Heart right ventricle (tissue), 16 donors: ENCODE results near the gene LRP5. TPM values are rescaled to one million over a fixed set of nuclear protein-coding genes. Genes with fewer than 3 reads are reported as not detected.
"Not testable (repeated sequence)": the region's sequence is repeated elsewhere in the genome, so short reads cannot be mapped to it uniquely, and the experiment has no call there.

Experiments
- ATAC-seq, 8 donors: fragments of 200-7000 bp; cut with Tn5 transposase; one replicate each; pipeline ENCODE4 v1.9.1; 2020; ENCODE audit warnings: mild to moderate bottlenecking in 8 of 8, moderate library complexity in 8 of 8, moderate number of reproducible peaks in 1 of 8
- DNase-seq, 2 donors: peaks; one replicate each; pipeline ENCODE4 v3.0.0-alpha.2; 2020
- H3K27ac ChIP-seq, 10 donors: fragments of 200-600 bp; sonication (generic) in 2 of 10; one replicate each; pipeline versions ENCODE4 v1.5.0 to v1.8.0; 2020 to 2022; ENCODE audit warnings: mild to moderate bottlenecking in 3 of 10
- H3K27me3 ChIP-seq, 7 donors: fragments of 200-600 bp; one replicate each; pipeline ENCODE4 v1.8.0; 2021 to 2022; ENCODE audit warnings: mild to moderate bottlenecking in 2 of 7
- H3K36me3 ChIP-seq, 9 donors: fragments of 200-600 bp; sonication (generic) in 1 of 9; one replicate each; pipeline versions ENCODE4 v1.5.0 to v1.8.0; 2020 to 2022; ENCODE audit warnings: mild to moderate bottlenecking in 2 of 9
- H3K4me1 ChIP-seq, 9 donors: fragments of 200-600 bp; sonication (generic) in 1 of 9; one replicate each; pipeline versions ENCODE4 v1.5.0 to v1.8.0; 2020 to 2022; ENCODE audit warnings: mild to moderate bottlenecking in 4 of 9
- H3K4me3 ChIP-seq, 10 donors: fragments of 200-600 bp; sonication (generic) in 2 of 10; one replicate each; pipeline versions ENCODE4 v1.5.0 to v1.8.0; 2020 to 2022; ENCODE audit warnings: mild to moderate bottlenecking in 7 of 10, moderate library complexity in 2 of 10
- H3K9me3 ChIP-seq, 11 donors: fragments of 200-600 bp in 10 of 11; sonication (generic) in 2 of 11; one replicate each; pipeline versions ENCODE4 v1.5.0 to v1.8.0; 2013 to 2022; ENCODE audit warnings: mild to moderate bottlenecking in 2 of 11, control low read depth in 1 of 11, moderate library complexity in 1 of 11
- WGBS, 2 donors: extraction: QIAGEN DNeasy Blood & Tissue Kit; methylation state at CpG; one replicate each; pipeline ENCODE4 v1.1.7; 2013; ENCODE audit warnings: inconsistent platforms in 1 of 2; 5-methylcytosine and 5-hydroxymethylcytosine counted together
- intact Hi-C, 10 donors: fragments of 100-400 bp; cut with DNase I; formaldehyde crosslinking; loops; one replicate each; pipeline versions ENCODE4 v1.11.1 to v1.14.2; 2022
- polyA plus RNA-seq, 2 donors: library from polyadenylated mRNA; stranded (reverse); fragments of 200-250 nt; gene quantifications; one replicate each; pipeline ENCODE4 v1.2.3, GENCODE V29; 2013
- total RNA-seq, 10 donors: library from RNA; stranded (reverse); fragmentation: NEBNext Ultra II Directional in 3 of 10; extraction: Animal tissue kit (Norgen Biotek cat#: 25700) in 3 of 10; gene quantifications; one replicate each; pipeline versions ENCODE4 v1.2.1 to v1.2.4, GENCODE V29; 2021 to 2023
- TF ChIP-seq, protein P1 (sequence below), 9 donors: fragments of 200-600 bp; sonication (generic) in 2 of 9; IDR thresholded peaks; one replicate each; pipeline versions ENCODE4 v1.5.0 to v1.8.0; 2021 to 2022; ENCODE audit warnings: antibody characterized with exemption in 9 of 9, mild to moderate bottlenecking in 5 of 9, moderate library complexity in 1 of 9
- donor health status: Arrhythmogenic right ventricular cardiomyopathy.
- donor health status: ischemic (EF 13 %, LVEDD 7.1; RV severe dilation, severe dysfunction).
- donor health status: healthy with polysubstance abuse.
- donor health status: DM: no; HTN: yes; CAD: no.
- donor health status: DM: no; HTN: no; CAD: no.
- donor health status: ischemic (EF 25% LVEDD 6.9; RV normal size, moderate dysfunction).
- donor health status: ischemic (EF 25% LVEDD 5.7; RV mildly dilated, moderate dysfunction).
- donor health status: healthy.
- donor health status: DM: yes; HTN: yes; CAD: no.
- donor health status: Ischemic cardiomyopathy.
- donor health status: ischemic (EF 35%, LVEDD 5.7; RV mildly dilated, moderate dysfunction).
- donor health status: nonischemic (EF 11% LVEDD 7.7; RV severe dilation, severe dysfunction).
- donor health status: DM: yes; HTN: yes; CAD: no.
- donor health status: PGD.
- donor health status: ischemic (EF 29% LVEDD 5.4; RV normal size, mild dysfunction).
- donor health status: nonischemic (EF 23%, LVEDD 6.1; RV moderate dilation, normal function).

LRP5 gene
- total and polyA plus RNA-seq, 12 donors: 23.2 to 73.3 (median 46.3) TPM

DNA sequence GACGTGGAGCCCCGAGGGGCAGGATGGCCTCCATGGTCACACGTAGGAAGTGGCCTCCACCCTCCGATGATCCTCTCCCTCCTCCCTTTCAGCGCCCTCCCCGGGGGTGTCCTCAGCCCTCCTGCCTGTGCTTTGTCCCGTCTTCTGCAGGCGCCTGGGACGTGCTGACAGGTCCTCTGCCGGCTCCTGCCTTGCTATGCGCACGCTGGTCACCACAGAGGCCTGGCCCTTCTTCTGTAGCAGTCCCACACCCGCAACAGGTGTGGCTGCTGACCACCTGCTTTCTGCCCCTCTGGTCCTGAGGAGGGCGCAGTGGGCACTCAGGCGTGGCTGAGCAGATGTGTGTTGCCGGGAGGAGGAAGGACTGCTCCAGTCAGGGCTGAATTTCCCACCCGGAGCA lies 120.5 kb downstream of the LRP5 start:
- peaks cover 0 to 17% (median 10%) of the 10 kb centered on the region in 11 donors for H3K9me3 ChIP-seq
- ATAC-seq (peak in 7 of 8 donors; percentile 4 to 81 (median 57)), DNase-seq (peak in 1 of 2 donors; percentile 62)
- intact Hi-C loops: no loop called here
- 34 to 46% methylated on average over 17 of the region's 17 CpGs for WGBS, 2 donors
- peaks cover 0 to 98% (median 26%) of the 10 kb centered on the region in 9 donors for H3K36me3 ChIP-seq
- peaks cover 7 to 35% (median 26%) of the 10 kb centered on the region in 9 donors for H3K4me1 ChIP-seq
- peak overlapping the region in 4 of 10 donors; percentile 22 to 60 (median 34) for H3K27ac ChIP-seq
- TF ChIP-seq, protein P1, sequence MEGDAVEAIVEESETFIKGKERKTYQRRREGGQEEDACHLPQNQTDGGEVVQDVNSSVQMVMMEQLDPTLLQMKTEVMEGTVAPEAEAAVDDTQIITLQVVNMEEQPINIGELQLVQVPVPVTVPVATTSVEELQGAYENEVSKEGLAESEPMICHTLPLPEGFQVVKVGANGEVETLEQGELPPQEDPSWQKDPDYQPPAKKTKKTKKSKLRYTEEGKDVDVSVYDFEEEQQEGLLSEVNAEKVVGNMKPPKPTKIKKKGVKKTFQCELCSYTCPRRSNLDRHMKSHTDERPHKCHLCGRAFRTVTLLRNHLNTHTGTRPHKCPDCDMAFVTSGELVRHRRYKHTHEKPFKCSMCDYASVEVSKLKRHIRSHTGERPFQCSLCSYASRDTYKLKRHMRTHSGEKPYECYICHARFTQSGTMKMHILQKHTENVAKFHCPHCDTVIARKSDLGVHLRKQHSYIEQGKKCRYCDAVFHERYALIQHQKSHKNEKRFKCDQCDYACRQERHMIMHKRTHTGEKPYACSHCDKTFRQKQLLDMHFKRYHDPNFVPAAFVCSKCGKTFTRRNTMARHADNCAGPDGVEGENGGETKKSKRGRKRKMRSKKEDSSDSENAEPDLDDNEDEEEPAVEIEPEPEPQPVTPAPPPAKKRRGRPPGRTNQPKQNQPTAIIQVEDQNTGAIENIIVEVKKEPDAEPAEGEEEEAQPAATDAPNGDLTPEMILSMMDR (IDR thresholded peaks at IDR 0.05): no peak
- no peaks in the 10 kb centered on the region for H3K27me3 ChIP-seq
- H3K4me3 ChIP-seq: no peak overlapping the region

DNA sequence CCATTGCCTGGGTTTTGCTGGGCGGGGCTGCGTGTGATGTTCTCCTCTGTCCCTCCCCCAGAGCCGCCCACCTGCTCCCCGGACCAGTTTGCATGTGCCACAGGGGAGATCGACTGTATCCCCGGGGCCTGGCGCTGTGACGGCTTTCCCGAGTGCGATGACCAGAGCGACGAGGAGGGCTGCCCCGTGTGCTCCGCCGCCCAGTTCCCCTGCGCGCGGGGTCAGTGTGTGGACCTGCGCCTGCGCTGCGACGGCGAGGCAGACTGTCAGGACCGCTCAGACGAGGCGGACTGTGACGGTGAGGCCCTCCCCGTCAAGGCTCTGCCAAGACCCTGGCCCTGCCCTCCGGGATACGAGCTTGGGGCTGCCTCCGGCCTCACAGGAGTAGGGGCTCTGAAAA lies 121.2 kb downstream of the LRP5 start:
- Histone ChIP-seq H3K4me1 (peaks cover 7 to 41% (median 27%) of the 10 kb centered on the region in 9 donors), H3K27me3 (no peaks in the 10 kb centered on the region), H3K9me3 (peaks cover 0 to 17% (median 10%) of the 10 kb centered on the region in 11 donors), H3K4me3 (no peak overlapping the region), H3K27ac (no peak overlapping the region), H3K36me3 (peaks cover 0 to 98% (median 28%) of the 10 kb centered on the region in 9 donors)
- intact Hi-C loops: no loop called here
- no peak for DNase-seq
- 93% methylated on average over 31 of the region's 31 CpGs for WGBS, 2 donors
- TF ChIP-seq, protein P1 (IDR thresholded peaks at IDR 0.05): no peak
- ATAC-seq: no peak

DNA sequence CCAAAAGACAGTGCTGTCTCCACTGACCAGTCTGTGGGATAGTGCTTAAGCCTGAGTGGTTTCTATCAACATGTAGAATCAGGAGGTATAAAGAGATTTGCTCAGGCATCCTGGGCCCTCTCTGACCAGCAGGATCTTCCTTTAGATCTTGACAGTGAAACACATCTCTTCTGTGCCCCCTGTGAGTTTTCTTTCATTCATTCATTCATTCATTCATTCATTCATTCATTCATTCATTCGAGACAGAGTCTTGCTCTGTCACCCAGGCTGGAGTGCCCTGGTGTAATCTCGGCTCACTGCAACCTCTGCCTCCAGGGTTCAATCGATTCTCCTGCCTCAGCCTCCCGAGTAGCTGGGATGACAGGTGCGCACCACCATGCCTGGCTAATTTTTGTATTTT lies 121.8 kb downstream of the LRP5 start:
- peaks cover 0 to 98% (median 27%) of the 10 kb centered on the region in 9 donors for H3K36me3 ChIP-seq
- DNase-seq, ATAC-seq, intact Hi-C loops, H3K27ac ChIP-seq, H3K27me3 ChIP-seq, H3K4me3 ChIP-seq: not testable (repeated sequence)
- peaks cover 7 to 41% (median 27%) of the 10 kb centered on the region in 9 donors for H3K4me1 ChIP-seq
- H3K9me3 ChIP-seq: peaks cover 0 to 12% (median 9%) of the 10 kb centered on the region in 11 donors
- 90 to 93% methylated on average over 5 of the region's 5 CpGs for WGBS, 2 donors

DNA sequence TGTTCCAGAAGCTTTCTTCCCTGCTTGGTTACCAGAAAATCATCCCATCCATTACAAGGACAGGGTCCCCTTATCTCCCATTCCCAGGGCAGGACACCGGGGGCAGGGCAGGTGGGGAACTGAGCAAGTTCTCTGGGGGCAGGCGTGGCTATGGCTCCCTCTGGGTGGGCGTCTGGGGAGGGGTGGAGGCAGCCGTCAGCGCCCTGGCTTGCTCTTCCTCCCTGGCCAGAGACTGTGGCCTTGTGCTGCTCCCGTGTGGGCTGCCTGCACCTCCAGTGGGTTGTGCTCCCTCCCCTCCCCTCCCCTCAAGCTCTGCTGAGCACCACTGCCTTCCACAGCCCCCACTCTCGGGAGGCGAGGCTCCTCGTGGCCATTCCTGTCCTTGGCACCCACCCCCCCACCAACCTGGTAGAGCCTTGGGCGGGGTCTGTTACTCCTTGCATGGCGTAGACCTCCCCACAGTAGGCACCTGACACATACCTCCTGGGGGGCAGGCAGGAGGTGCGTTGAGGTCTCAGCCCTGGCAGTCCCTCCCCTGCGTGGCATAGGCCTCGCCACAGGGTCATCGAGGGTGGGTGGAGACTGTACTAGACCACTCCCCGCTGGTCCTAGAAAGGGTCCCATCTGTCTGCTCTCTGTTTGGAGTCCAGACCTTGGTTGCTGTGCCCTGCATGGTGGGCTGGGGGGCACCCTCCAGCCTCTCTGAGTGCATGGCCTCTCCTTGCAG lies 123.9 kb downstream of the LRP5 start:
- peak overlapping the region in 7 of 10 donors; percentile 42 to 81 (median 76) for H3K27ac ChIP-seq
- DNase-seq: no peak
- no peak overlapping the region for H3K4me3 ChIP-seq
- peaks cover 7 to 41% (median 27%) of the 10 kb centered on the region in 9 donors for H3K4me1 ChIP-seq
- H3K36me3 ChIP-seq: peaks cover 0 to 98% (median 13%) of the 10 kb centered on the region in 9 donors
- 81 to 87% methylated on average over 16 of the region's 16 CpGs for WGBS, 2 donors
- H3K27me3 ChIP-seq: no peaks in the 10 kb centered on the region
- ATAC-seq: no peak
- no peaks in the 10 kb centered on the region for H3K9me3 ChIP-seq
- TF ChIP-seq, protein P1 (IDR thresholded peaks at IDR 0.05): no peak
- intact Hi-C loops: no loop called here
